Camera-type eye (tissue), 1 donor: Measurements from ENCODE around the gene QRFP. TPM values are rescaled to one million over a fixed set of nuclear protein-coding genes. Genes with fewer than 3 reads are reported as not detected.

Source experiments
- total RNA-seq: library from RNA; depleted of rRNA; stranded (reverse); fragments of >200 nt; gene quantifications from one replicate; pipeline ENCODE4 v1.2.3, GENCODE V29; 2014

The QRFP gene, protein sequence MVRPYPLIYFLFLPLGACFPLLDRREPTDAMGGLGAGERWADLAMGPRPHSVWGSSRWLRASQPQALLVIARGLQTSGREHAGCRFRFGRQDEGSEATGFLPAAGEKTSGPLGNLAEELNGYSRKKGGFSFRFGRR
- total RNA-seq: not detected

DNA sequence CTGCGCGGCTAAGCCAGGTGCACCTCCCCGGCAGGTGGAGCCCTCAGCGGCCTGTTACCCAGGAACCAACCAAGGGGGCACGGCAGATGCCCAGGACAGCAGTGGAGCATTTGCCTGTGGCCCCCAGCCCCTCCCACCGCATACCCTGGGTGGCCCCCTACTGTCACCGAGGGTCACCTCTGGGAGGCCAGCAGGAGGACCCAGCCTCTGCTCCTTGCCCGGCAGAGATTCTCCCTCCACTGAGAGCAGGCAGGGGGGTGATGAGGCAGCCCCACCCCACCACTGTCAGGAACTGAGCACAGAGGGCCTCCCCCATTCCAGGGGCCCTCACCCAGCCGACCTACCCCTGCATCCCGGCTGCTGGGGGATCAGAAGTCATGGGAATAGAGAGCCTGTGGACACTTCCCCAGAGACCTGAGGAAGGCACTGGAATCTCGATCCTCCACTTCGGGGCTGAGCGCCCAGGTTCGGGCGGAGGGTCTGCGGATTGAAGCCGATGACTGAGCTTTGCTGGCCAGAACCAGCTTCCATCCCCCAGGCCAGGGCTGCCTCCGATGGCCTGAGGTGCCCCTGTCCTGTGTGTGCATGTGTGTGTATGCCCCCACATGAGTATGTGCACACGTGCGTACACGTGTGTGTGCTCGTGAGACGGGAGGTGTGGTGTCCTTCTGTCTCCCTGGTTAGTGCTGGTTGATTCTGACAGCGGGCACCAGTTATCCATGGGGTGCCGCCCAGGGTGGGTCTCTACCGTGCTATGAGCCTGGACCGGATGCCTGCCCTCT, at the start of gene QRFP:
QRFP (minus strand) TSS at position 580 of the 782 bp plus-strand sequence. CDS start 2,974 bp downstream, outside the sequence.

GRCh38 chr9:130938652-130939404, 42.2 kb upstream of the QRFP start, which contains the start of gene FIBCD1:
Gene FIBCD1, minus strand, starts transcription at chr9:130939247. Its CDS starts 640 bp downstream, at chr9:130938607.

Other genes with a start within 250 kb of the QRFP start
- not detected for gene PRDM12, start 232.2 kb downstream of the QRFP start, total RNA-seq
- 43.9 TPM for gene EXOSC2, start 203.0 kb downstream of the QRFP start, total RNA-seq
- 82.9 TPM for gene ABL1, start 61.6 kb downstream of the QRFP start, total RNA-seq
- gene FIBCD1, start 42.4 kb upstream of the QRFP start, total RNA-seq: 10.2 TPM
- 9.9 TPM for gene LAMC3, start 112.4 kb upstream of the QRFP start, total RNA-seq
- 36.2 TPM for gene AIF1L, start 199.7 kb upstream of the QRFP start, total RNA-seq
- gene NUP214, start 228.8 kb upstream of the QRFP start, total RNA-seq: 45.8 TPM